Measurements from ENCODE around the gene AK9. TPM values are rescaled to one million over a fixed set of nuclear protein-coding genes. Genes with fewer than 3 reads are reported as not detected.
"Not testable (repeated sequence)": the region's sequence is repeated elsewhere in the genome, so short reads cannot be mapped to it uniquely, and the experiment has no call there.

The AK9 gene
- total RNA-seq, 1 donor, result 8.0 TPM

GRCh38 chr6:109531446-109531845 is 159.6 kb downstream of the AK9 start:
- TF ChIP-seq, protein P1, sequence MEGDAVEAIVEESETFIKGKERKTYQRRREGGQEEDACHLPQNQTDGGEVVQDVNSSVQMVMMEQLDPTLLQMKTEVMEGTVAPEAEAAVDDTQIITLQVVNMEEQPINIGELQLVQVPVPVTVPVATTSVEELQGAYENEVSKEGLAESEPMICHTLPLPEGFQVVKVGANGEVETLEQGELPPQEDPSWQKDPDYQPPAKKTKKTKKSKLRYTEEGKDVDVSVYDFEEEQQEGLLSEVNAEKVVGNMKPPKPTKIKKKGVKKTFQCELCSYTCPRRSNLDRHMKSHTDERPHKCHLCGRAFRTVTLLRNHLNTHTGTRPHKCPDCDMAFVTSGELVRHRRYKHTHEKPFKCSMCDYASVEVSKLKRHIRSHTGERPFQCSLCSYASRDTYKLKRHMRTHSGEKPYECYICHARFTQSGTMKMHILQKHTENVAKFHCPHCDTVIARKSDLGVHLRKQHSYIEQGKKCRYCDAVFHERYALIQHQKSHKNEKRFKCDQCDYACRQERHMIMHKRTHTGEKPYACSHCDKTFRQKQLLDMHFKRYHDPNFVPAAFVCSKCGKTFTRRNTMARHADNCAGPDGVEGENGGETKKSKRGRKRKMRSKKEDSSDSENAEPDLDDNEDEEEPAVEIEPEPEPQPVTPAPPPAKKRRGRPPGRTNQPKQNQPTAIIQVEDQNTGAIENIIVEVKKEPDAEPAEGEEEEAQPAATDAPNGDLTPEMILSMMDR (IDR thresholded peaks at IDR 0.05; ENCODE audit: insufficient read depth, low read length), result no peak
- no peak overlapping the region for H3K4me3 ChIP-seq (ENCODE audit: low read depth, low read length)
- DNase-seq (ENCODE audit: low read depth), result no peak

DNA sequence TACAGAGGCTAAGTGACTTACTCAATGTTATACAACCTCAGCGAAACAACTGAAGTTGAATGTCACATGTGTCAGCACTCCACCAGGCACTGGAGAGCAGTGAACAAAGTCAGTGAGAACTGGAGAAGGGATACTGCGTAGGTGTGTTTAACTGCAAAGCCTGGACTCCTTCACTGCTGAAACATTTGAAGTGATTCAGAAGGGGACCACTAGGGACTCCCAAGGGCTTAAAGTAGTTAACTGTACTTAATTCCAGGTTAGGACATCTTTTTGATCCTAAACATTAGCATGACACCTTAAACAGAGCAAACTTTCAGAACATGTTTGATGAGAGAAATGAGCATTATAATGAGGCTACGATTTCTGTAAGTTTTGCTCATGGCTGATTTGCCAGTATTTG is 163.0 kb downstream of the AK9 start:
- no peak for DNase-seq (ENCODE audit: low read depth)
- no peak overlapping the region for H3K4me3 ChIP-seq (ENCODE audit: low read depth, low read length)
- TF ChIP-seq, protein P1 (IDR thresholded peaks at IDR 0.05; ENCODE audit: insufficient read depth, low read length), result peak; percentile 44

DNA sequence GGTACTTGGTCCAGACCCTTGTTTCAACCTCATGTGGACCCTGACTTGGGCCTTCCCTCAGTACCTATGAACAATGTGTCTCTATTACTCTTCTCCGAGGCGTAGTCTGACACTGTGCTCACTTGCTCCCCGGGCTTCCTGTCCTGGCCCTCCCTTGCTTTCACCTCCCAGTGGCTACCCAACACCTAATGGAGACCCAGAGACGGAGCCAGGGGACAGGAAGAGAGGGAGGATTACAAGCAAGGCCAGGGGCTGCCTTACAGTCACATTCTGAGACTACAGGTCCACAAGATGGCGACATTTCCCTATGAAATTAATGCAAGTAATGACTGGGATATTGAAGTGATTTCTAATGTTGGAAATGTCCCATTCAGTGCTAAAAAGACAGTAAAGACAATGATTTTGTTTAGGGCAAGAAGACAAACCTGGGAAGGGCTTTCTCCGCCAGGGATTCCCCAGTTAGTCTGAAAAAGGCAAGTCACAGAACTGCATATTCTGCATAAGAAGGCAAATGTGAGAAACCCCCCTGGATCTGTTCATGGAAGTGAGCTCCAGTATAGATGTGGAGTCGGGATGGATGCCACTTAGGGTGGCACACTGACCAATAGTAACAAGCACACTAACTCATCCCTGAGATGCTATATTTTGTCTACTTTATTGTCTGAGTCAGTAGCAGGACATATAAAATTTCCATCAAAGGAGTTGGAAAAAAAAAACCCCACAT is 163.9 kb downstream of the AK9 start:
- TF ChIP-seq, protein P1 (IDR thresholded peaks at IDR 0.05; ENCODE audit: insufficient read depth, low read length), result peak; percentile 57
- DNase-seq (ENCODE audit: low read depth), result peak; percentile 87

DNA sequence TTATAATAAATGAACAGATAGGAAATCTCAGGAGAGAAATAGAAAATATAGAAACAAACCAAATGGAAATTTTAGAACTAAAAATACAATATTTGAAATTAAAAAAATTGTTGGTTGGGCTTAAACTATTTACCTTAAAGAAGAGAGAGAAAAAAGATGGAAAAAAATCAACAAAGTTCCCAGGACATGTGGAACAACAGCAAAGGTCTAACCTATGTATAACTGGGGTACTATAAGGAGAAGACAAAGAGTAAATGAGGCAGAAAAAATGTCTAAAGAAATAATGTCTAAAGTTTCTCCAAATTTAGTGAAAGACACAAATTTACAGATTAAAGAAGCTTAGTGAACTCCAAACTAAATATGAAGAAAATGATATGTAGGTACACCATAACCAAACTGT is 166.9 kb downstream of the AK9 start:
- TF ChIP-seq, protein P1 (IDR thresholded peaks at IDR 0.05; ENCODE audit: insufficient read depth, low read length), result no peak
- no peak for DNase-seq (ENCODE audit: low read depth)
- no peak overlapping the region for H3K4me3 ChIP-seq (ENCODE audit: low read depth, low read length)

More for the DNA sequence above, 163.9 kb downstream of the AK9 start:
- no peak overlapping the region for H3K4me3 ChIP-seq (ENCODE audit: low read depth, low read length)

DNA sequence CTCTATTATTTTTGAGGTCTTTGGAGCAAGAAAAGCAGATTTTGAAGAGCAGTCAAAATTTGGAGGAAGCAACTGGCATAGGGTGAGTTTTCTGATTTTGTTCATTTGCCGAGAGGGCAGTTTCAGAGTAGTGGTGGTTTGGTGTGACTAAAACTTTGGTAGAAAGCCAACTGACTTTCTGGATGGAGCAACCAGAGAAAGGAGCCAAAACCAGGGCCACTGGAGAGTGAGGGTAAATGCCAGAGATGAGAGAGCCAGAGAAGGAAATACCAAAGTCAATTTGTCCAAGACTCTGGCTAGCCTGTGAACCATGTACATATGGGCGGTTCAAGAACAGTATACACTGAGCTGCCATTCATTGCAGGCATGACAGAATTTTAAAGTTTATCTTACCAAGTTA is 167.5 kb downstream of the AK9 start:
- TF ChIP-seq, protein P1 (IDR thresholded peaks at IDR 0.05; ENCODE audit: insufficient read depth, low read length), result no peak
- peak; percentile 95 for DNase-seq (ENCODE audit: low read depth)
- H3K4me3 ChIP-seq (ENCODE audit: low read depth, low read length), result no peak overlapping the region

GRCh38 chr6:109521080-109521479 is 169.9 kb downstream of the AK9 start:
- TF ChIP-seq, protein P1 (IDR thresholded peaks at IDR 0.05; ENCODE audit: insufficient read depth, low read length), result no peak
- DNase-seq (ENCODE audit: low read depth), result no peak
- H3K4me3 ChIP-seq (ENCODE audit: low read depth, low read length), result no peak overlapping the region

- not testable (repeated sequence) for H3K4me3 ChIP-seq (ENCODE audit: low read depth, low read length); DNase-seq (ENCODE audit: low read depth)
Observed at GRCh38 chr6:109519647-109520046, 171.4 kb downstream of the AK9 start.
